HG03095 (cell line): ENCODE data around the gene SMIM41.

Experiments
- ATAC-seq: cut with Tn5 transposase; IDR thresholded peaks from one replicate; pipeline ENCODE4 v1.9.1; 2021; ENCODE audit warnings: moderate library complexity; ENCODE audit not compliant: unreplicated experiment

The SMIM41 gene

GRCh38 chr12:52145228-52146088 lies 66.0 kb downstream of the SMIM41 start:
- ATAC-seq: no peak

- ATAC-seq: no peak
These were observed 66.8 kb downstream of the SMIM41 start for GRCh38 chr12:52146089-52146821.

- no peak for ATAC-seq
These were observed 67.4 kb downstream of the SMIM41 start for GRCh38 chr12:52146822-52147366.

- no peak for ATAC-seq
These were observed 68.0 kb downstream of the SMIM41 start for GRCh38 chr12:52147367-52147963.

GRCh38 chr12:52147964-52148463 lies 68.5 kb downstream of the SMIM41 start:
- no peak for ATAC-seq

GRCh38 chr12:52148464-52149181 lies 69.1 kb downstream of the SMIM41 start:
- ATAC-seq: no peak

- no peak for ATAC-seq
These were observed 69.7 kb downstream of the SMIM41 start for GRCh38 chr12:52149182-52149641.

- ATAC-seq: no peak
These were observed 70.2 kb downstream of the SMIM41 start for GRCh38 chr12:52149651-52150241.

GRCh38 chr12:52151153-52151836 lies 71.8 kb downstream of the SMIM41 start:
- no peak for ATAC-seq

GRCh38 chr12:52151837-52152783 lies 72.6 kb downstream of the SMIM41 start:
- ATAC-seq: no peak

GRCh38 chr12:52152905-52153317 lies 73.4 kb downstream of the SMIM41 start:
- ATAC-seq: no peak

- no peak for ATAC-seq
These were observed 75.8 kb downstream of the SMIM41 start for GRCh38 chr12:52155048-52155868.

GRCh38 chr12:52156311-52156710 lies 76.8 kb downstream of the SMIM41 start:
- no peak for ATAC-seq

- ATAC-seq: no peak
These were observed 77.5 kb downstream of the SMIM41 start for GRCh38 chr12:52156757-52157565.

- no peak for ATAC-seq
These were observed 78.2 kb downstream of the SMIM41 start for GRCh38 chr12:52157566-52158150.
